Stimulated activated CD4-positive, alpha-beta T cell treated with anti-CD3 and anti-CD28 coated beads, TNF-alpha, amount 100 ng/mL, for 4 hours (primary cell): ENCODE measurements around the gene SDR42E2.
"Not testable (repeated sequence)": the region's sequence is repeated elsewhere in the genome, so short reads cannot be mapped to it uniquely, and the experiment has no call there.

ENCODE experiments used
- DNase-seq, 3 experiments: peaks; one replicate each; pipeline ENCODE4 v3.0.0-alpha.2; 2020; ENCODE audit warnings: low read depth in 3 of 3

The SDR42E2 gene

GRCh38 chr16:22161401-22161800 lies 905 bp upstream of the SDR42E2 start:
- DNase-seq: no peak

- DNase-seq: no peak
Observed at GRCh38 chr16:22162656-22163009, 327 bp downstream of the SDR42E2 start.

DNA sequence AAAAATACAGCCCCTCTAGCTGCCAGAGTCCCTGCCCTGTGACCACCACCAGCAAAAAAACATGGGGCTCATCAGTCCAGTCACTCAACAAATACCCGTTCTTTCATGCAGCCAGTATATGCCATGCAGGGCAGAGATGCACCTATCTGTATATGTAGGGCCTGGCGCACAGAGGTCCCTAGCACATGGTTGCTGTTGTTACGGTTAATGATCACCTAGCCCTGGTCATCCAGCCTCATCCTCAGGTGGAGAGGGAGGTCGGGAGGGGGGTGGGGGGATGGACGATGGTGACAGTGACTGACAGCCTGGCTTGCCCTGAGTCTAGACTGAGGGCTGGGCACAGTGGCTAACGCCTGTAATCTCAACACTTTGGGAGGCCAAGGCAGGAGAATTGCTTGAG lies 1.5 kb downstream of the SDR42E2 start:
- DNase-seq: no peak

- no peak for DNase-seq
Observed at GRCh38 chr16:22164482-22164881, 2.2 kb downstream of the SDR42E2 start.

DNA sequence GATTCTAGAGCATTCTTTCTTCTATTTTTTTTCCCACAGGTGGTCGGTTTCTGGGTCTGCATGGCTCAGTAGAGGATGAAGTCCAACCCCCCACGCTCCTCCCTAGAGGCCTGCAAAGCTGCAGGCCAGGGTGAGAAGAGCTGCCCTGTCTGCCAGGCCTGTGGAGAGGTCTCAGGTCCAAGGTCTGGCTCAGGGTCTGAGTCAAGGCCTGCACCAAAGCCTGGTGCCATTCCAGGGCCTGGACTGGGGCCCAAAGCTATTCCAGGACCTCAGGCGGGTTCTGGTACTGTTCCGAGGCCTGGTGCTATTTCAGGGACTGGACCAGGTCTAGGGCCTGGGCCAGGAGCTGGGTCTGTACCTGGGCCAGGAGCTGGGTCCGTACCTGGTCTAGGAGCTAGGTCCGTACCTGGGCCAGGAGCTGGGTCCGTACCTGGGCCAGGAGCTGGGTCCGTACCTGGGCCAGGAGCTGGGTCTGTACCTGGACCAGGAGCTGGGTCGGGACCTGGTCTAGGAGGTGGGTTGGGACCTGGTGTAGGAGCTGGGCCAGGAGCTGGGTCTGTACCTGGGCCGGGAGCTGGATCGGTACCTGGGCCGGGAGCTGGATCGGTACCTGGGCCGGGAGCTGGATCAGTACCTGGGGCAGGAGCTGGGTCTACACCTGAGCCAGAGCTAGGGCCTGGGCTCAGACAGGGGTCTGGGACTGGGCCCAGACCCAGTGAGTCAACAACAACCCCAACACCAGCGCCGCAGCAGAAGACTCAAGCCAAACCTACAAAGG lies 3.4 kb downstream of the SDR42E2 start:
- DNase-seq: no peak

DNA sequence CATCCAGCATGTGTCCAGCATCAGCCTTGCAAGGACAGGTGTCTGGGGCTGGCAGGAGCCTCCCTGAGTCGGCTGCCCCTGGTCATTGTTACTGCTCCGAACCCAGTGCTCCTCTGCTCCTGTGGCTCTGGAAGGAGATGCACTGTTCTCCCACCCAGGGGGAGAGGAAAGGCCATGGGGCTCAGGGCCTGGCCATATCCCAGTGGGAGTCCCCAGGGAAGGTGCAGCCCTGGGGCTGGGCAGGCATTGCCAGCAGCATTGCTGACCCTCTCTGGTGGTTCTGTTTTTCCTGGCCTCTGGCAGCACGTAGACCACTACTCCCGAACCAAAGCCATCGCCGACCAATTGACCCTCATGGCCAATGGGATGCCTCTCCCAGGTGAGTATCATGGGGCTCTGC lies 9.6 kb downstream of the SDR42E2 start:
- DNase-seq: no peak

DNA sequence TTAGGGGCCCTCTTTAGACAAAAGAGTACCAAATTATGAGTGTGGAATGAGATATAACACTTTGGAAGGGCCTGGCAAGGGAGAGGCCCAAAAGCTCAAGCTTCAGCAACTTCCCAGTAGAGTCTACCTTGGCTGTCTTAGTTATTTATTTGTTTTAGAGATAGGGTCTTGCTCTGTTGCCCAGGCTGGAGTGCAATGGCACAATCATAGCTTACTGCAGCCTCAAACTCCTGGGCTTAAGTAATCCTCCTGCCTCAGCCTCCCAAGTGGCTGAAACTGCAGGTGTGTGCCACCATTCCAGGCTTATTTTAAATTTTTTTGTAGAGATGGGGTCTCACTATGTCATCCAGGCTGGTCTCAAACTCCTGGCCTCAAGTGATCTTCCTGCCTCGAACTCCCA lies 10.3 kb downstream of the SDR42E2 start:
- not testable (repeated sequence) for DNase-seq

DNA sequence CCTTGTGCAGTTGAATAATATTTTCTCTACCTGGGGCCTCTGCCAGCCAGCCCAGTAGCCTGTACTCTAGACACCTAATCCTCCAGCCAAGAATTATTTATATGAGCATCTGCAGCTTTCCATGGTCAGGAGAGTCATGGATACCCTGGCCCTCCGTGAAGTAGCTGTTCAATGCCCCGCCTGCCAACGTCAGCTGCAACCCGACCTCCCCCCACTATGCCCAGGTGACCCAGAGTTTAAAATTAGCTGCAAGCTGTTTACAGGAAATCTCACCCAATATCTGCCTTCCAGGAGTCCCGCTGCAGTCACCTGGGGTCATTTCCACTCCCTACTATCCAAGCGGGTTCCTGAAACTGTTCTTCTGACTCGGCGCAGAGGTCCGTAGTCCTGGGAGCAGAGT lies 12.3 kb downstream of the SDR42E2 start:
- no peak for DNase-seq

DNA sequence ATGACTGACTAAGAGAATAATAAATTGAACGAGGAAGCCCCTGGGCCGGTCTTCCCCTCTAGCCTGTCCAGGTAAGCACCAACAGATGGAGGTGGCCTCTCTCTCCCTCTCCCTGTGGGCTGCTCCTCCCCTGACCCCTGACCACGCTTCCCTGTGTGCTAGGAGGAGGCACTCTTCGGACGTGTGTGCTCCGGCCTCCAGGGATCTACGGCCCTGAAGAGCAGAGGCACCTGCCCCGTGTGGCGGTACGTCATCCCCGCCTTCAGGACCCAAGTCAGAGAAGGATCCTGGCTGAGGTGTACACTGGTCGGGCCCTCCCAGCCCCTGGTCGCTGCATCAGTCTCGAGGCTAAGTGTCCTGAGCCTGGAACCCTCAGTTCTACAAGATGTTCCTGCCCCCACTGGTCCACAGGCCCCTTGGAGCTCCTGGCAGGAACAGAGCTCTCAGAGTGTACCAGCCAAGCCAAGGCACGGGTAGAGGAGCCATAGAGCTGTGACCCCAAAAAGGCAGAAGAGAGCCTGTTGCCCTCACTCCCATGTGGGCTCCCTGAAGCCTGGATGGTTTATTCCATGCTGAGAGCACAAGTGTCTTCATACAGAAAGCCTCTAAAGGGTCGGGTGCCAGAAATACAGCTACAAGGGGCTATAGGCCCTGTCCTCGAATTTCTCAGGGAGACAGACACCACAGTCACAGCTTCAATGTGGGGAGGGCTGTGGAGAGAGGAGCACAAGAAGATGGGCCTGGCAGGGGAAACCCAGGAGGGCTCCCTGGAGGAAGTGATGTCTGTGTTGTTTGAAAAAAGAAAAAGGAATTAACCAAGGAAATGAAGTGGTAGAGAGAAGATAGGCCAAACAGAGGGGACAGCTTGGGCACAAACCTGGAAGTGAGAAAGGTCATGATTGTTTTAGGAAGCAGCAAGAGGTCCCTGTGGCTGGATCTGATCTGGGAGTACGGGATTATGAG lies 15.9 kb downstream of the SDR42E2 start:
- no peak for DNase-seq

DNA sequence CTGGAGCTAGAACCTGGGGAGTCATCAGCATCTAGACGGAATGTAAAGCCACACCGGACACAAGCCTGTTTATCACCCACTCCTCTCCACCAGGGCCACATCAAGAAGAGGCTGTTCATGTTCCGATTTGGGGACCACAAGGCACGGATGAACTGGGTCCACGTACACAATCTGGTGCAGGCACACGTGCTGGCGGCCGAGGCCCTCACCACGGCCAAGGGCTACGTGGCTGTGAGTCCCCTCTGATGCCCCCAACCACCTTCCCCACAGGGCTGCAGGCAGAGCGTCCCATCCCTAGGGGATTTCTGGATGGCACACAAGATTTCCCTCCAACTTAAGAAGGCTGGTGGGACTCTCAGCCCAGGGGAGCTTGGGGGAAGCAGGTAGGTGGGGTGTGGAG lies 19.1 kb downstream of the SDR42E2 start:
- DNase-seq: no peak

DNA sequence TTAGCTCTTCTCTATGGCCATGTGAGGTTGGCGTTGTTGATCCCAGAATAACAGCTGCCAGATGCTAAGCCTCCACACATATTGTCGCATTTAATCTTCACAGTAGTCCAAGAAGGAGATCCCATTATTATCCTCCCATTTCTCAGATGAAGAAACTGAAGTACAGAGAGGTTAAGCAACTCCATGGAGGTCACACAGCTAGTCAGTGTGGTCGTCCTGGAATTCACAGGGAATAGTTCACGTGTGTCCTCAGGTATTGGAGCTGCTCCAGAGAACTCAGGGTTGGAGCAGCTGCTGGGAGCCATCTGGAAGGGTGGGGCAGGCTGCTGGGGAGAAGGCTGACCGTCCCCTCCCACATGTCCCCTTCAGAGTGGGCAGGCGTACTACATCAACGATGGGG lies 19.5 kb downstream of the SDR42E2 start:
- DNase-seq: no peak

GRCh38 chr16:22183335-22183734 lies 21.0 kb downstream of the SDR42E2 start:
- no peak for DNase-seq

GRCh38 chr16:22183901-22184614 lies 21.8 kb downstream of the SDR42E2 start:
- no peak for DNase-seq

DNA sequence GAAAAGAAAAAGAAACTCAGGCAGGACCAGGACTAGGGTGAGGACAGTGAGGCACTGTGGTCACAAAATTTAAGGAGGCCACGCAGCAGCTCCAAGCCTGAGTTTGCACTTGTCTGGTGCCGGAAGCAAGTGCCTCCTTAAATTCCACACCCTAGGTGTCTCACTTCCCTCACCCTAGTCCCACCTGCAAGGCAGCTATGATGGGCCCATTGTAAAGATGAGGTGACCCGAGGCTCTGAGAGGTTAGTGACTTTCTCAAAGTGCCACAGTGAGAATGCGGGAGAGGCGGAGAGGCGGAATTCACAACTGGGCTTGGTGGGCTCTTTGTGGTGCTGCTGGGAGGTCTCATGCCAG lies 22.3 kb downstream of the SDR42E2 start:
- DNase-seq: no peak

DNA sequence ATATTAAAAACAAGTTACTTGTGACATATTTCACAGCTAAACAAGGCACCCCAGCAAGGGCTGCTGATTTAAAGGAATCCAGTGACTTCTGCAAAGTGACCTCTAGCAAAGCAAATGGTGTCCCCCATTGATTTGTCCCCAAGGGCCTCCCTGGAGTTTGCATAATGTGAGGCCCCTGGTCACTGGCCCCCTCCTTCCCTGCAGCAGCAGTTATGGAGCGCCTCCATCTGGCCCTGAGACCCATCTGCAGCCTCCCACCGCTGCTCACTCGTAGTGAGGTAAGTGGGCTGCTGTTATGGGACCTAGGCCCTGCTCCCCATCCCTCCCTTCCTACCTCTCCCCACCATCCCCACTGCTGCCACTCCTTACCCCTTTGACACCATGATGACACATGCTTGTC lies 24.2 kb downstream of the SDR42E2 start:
- no peak for DNase-seq

DNA sequence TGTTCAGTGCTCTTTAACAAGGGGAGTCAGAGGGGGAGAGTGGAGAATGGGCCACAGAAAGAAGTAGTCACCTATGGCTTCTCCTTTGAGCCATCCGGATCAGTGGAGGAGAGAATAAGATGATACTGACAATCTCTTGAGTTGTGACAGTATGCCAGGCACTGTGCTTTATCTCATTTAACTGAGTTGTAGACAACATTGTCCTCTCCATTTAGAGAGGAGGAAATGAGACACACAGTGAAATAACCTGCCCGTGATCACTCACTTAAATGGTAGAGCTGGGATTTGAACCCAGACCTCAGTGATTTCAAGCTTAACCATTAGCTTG lies 25.9 kb downstream of the SDR42E2 start:
- no peak for DNase-seq

GRCh38 chr16:22188595-22189442 lies 26.5 kb downstream of the SDR42E2 start:
- peak in 2 of 3 experiments; percentile 37 to 47 for DNase-seq

DNA sequence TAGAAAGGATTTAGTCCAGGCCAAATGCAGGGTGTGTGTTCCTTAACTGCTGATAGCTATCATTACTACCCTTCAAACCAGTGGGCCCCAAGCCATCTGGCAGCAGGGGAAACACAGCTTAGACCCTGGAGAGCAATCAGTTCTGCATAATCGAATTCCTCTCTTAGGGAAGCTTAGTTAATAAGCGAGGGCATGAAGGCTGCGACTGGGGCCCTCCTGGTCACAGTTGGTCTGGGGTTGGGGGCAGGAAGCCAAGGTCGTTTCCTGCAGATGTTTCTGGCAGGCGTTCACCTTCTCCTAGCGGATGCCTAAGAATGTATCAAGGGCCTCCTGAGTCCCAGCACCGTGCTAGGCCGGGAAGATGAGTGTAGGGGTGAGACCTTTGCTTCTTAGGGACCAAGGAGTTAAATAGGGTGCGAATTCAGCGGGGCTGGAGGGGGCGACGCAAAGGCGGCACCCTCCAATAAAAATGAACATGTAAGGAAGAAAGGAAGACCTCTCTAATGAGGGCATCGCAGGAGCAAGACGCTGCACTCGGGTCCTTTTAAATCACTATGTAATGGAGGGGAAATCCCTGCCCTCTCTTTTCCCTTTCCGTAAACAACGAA lies 27.3 kb downstream of the SDR42E2 start:
- DNase-seq: no peak

DNA sequence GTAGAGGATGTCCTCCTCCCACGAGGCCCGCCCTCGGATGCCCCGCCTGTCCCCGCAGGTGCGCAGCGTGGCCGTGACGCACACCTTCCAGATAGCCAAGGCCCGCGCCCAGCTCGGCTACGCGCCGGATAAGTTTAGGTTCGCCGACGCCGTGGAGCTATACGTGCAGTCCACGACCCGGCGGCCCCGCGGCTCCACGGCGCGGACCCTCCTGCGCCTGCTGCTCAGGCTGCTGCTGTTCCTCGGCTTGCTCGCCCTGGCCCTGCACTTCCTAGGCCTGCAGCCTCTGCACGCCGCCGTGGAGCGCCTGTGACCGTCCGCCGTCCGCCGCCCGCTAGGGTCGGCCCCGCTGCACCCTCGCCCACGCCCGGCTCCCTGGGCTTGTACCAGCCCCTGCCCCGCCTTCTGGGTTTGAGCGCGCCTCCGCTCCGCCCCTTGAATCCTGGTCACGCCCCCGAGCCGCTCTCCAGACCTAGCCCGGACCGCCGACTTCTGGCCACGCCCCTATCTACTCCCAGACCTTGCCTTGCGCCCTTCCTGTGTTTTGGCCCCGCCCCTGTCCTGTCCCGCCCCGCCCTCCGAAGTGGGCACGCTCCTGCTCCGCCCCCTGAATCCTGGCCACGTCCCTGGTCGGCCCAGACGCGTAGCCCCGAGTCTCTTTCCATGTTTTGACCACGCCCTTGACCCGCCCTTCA lies 27.9 kb downstream of the SDR42E2 start:
- peak; percentile 90 to 99 (median 90) for DNase-seq

DNA sequence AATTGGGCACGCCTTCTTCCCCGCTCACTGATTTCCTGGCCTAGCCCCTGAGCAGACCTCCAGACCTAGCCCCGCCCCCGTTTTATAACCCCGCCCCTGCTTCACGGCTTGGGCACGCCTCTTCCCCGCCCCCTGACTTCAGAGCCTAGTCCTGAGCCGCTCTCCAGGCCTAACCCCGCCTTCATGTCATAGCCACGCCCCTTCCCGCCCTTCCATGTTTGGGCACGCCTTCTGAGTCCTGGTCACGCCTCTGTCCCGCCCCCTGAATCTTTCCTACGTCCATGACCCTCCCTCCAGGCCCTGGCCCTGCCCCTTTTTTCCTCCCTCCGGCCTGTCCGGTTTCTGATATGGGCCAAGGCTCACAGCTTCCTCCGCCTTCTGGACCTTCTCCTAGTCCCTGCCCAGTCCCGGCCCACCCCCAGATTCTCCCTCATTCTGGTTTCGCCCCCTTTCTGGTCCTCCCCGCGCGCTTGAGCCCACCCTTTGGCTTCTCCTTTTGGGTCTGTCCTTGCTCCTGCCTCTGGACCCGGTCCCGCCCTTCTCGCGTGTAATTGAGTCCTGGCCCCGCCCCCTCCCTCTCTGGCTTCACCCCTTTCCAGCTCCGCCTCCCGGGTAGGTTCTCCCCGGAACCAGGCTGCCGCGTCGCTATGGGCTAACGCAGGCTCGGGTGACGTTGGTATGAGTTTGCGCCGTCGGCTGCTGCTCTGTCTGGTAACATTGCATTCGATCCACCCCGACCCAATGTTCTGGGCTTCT lies 28.6 kb downstream of the SDR42E2 start:
- DNase-seq: peak; percentile 96 to 99 (median 99)
